RWPE2 (cell line): ENCODE measurements around the gene EMCN.
"Not testable (repeated sequence)": the region's sequence is repeated elsewhere in the genome, so short reads cannot be mapped to it uniquely, and the experiment has no call there.

Experiments used
- ATAC-seq: fragments of 200-7000 bp; cut with Tn5 transposase; 3 replicates; pipeline ENCODE4 v1.9.1; 2021; ENCODE audit warnings: low read depth
- DNase-seq: peaks from one replicate; pipeline ENCODE4 v3.0.0-alpha.2; 2020; ENCODE audit warnings: low spot score
- H3K27ac ChIP-seq: fragments of 450-650 bp; 2 replicates; pipeline ENCODE4 v1.5.1; 2017; ENCODE audit warnings: mild to moderate bottlenecking; ENCODE audit not compliant: poor library complexity, severe bottlenecking
- H3K27me3 ChIP-seq: fragments of 250-450 bp; sonication (Bioruptor Pico); 2 replicates; pipeline ENCODE4 v1.5.1; 2021; ENCODE audit warnings: mild to moderate bottlenecking, moderate library complexity; ENCODE audit not compliant: insufficient read depth, poor library complexity, severe bottlenecking
- H3K36me3 ChIP-seq: fragments of 250-450 bp; sonication (Bioruptor Pico); 2 replicates; pipeline ENCODE4 v1.5.1; 2020; ENCODE audit warnings: low read depth, mild to moderate bottlenecking, moderate library complexity
- H3K4me1 ChIP-seq: fragments of 250-450 bp; sonication (Bioruptor Pico); 2 replicates; pipeline ENCODE4 v1.5.1; 2021; ENCODE audit warnings: mild to moderate bottlenecking, moderate library complexity; ENCODE audit not compliant: insufficient read depth, poor library complexity, severe bottlenecking
- H3K4me3 ChIP-seq: fragments of 250-450 bp; sonication (Bioruptor Pico); 2 replicates; pipeline ENCODE4 v1.5.1; 2021; ENCODE audit warnings: mild to moderate bottlenecking, moderate library complexity; ENCODE audit not compliant: severe bottlenecking
- H3K9me3 ChIP-seq: fragments of 250-450 bp; sonication (Bioruptor Pico); 2 replicates; pipeline ENCODE4 v1.5.1; 2021; ENCODE audit warnings: mild to moderate bottlenecking, moderate library complexity; ENCODE audit not compliant: severe bottlenecking
- TF ChIP-seq, protein P1 (sequence below): fragments of 450-650 bp; IDR thresholded peaks from one replicate; pipeline ENCODE4 v1.5.1; 2017; ENCODE audit warnings: mild to moderate bottlenecking, moderate library complexity; ENCODE audit not compliant: poor library complexity, severe bottlenecking

EMCN gene

DNA sequence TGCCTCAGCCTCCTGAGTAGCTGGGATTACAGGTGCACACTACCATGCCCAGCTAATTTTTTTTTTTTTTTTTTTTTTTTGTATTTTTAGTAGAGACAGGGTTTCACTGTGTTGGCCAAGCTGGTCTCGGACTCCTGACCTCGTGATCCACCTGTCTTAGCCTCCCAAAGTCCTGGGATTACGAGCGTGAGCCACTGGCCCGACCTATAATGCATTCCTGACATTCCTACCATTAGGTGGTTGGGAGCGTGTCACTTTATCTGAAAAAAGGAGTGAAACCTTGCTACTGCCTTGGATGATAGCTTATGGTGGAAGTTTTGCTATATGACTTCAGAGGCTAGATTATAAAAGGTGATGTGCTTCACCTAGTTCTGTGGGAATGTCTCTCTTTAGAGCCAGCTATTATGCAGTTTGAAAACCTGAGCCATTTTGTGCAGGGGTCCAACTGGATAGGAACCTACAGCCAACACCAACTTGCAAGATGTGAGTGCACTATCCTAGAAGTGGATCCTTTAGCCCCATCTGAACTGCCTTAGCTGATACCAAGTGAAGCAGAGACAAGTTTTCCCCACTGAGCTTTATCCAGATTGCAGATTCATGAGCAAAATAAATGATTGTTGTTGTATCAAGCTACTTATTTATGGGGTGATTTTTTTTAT lies 29.8 kb upstream of the EMCN start:
- H3K27ac ChIP-seq: no peak overlapping the region
- no peaks in the 10 kb centered on the region for H3K27me3 ChIP-seq
- ATAC-seq (no peak), DNase-seq (no peak)
- no peaks in the 10 kb centered on the region for H3K36me3 ChIP-seq
- H3K4me3 ChIP-seq: no peak overlapping the region
- no peaks in the 10 kb centered on the region for H3K4me1 ChIP-seq
- H3K9me3 ChIP-seq: no peaks in the 10 kb centered on the region
- TF ChIP-seq, protein P1, sequence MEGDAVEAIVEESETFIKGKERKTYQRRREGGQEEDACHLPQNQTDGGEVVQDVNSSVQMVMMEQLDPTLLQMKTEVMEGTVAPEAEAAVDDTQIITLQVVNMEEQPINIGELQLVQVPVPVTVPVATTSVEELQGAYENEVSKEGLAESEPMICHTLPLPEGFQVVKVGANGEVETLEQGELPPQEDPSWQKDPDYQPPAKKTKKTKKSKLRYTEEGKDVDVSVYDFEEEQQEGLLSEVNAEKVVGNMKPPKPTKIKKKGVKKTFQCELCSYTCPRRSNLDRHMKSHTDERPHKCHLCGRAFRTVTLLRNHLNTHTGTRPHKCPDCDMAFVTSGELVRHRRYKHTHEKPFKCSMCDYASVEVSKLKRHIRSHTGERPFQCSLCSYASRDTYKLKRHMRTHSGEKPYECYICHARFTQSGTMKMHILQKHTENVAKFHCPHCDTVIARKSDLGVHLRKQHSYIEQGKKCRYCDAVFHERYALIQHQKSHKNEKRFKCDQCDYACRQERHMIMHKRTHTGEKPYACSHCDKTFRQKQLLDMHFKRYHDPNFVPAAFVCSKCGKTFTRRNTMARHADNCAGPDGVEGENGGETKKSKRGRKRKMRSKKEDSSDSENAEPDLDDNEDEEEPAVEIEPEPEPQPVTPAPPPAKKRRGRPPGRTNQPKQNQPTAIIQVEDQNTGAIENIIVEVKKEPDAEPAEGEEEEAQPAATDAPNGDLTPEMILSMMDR: no peak

DNA sequence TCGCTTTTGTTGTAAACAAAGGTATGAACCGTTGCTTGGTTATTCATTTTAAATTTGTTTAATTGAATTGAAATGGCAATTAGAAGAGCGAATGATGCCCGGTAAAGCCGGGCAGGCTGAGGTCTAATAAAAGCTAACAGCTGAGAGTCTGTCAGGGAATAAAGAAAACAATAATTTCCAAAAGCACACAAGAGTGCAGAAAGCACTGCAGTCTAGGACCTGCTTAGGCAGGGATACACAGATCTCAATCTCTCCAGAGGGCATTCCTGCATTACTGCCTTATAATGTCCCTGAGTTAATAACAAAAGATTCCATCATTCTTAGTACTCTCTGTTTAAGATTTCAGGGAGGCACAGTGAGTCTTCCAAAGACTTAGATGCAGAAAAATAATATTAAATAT lies 27.6 kb upstream of the EMCN start:
- no peaks in the 10 kb centered on the region for H3K9me3 ChIP-seq
- H3K4me1 ChIP-seq: no peaks in the 10 kb centered on the region
- no peaks in the 10 kb centered on the region for H3K36me3 ChIP-seq
- no peak for ATAC-seq
- no peaks in the 10 kb centered on the region for H3K27me3 ChIP-seq
- TF ChIP-seq, protein P1: no peak
- no peak overlapping the region for H3K27ac ChIP-seq
- H3K4me3 ChIP-seq: no peak overlapping the region
- no peak for DNase-seq

DNA sequence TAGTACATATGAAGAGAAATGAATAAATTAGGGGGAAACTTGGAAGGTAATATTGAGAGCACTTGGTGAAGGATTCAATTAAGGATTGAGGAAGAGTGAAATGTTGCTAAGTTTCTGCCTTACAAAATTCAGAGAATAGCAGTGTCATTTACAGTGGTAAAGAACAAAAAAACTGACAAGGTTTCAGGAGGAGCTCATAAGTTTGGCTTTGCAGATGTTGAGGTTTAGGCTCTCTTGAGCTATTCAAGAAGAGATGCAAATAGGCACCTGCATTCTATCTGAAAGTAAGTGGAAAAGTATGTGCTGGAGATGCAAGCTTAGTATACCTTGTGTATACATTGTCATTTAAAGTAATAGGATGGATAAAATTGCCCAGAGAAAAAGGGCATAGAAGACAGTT lies 22.3 kb upstream of the EMCN start:
- ATAC-seq (no peak), DNase-seq (no peak)
- Histone ChIP-seq H3K4me1 (no peaks in the 10 kb centered on the region), H3K36me3 (no peaks in the 10 kb centered on the region), H3K4me3 (no peak overlapping the region), H3K27me3 (no peaks in the 10 kb centered on the region), H3K27ac (no peak overlapping the region), H3K9me3 (no peaks in the 10 kb centered on the region)
- TF ChIP-seq, protein P1: no peak

DNA sequence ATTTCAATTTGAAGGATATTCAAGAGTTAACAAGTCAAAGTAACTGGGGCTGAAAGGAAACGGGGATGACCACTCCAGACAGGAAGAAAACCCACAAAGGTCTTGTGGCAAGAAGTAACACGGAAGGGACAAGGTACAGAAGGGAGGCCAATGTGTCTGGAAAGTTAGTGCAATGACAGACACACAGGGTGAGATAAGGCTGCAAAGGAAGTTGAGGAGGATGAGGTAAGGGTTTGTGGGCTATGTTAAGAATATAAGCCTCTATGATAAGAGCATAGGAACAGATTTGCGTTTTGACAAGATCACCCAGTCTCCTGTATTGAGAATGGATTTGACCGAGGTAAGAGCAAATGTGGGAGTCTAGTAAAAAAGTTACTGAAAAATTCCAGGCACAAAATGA lies 21.9 kb upstream of the EMCN start:
- DNase-seq (no peak), ATAC-seq (no peak)
- H3K4me3 ChIP-seq: no peak overlapping the region
- no peaks in the 10 kb centered on the region for H3K27me3 ChIP-seq
- TF ChIP-seq, protein P1: no peak
- no peaks in the 10 kb centered on the region for H3K36me3 ChIP-seq
- H3K4me1 ChIP-seq: no peaks in the 10 kb centered on the region
- H3K9me3 ChIP-seq: no peaks in the 10 kb centered on the region
- no peak overlapping the region for H3K27ac ChIP-seq

DNA sequence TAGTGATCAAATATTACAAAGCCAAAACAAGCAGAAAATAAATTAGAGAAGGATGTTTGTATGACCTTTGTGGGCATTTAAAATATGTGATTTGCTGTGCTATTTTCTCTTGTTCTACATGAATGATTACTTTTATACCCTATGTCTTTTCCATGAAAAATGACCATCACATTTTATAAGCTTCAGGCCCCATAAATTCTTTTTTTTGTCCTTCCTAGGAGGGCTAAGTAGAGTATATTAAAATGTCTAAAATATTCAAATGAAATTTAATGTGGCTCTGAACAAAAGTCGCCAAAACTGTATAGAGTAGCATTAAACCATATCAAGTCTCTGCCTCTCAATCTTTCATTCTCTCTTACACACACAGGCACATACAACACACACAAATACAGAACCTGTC lies 15.9 kb upstream of the EMCN start:
- H3K27ac ChIP-seq: no peak overlapping the region
- no peaks in the 10 kb centered on the region for H3K36me3 ChIP-seq
- no peaks in the 10 kb centered on the region for H3K9me3 ChIP-seq
- H3K27me3 ChIP-seq: no peaks in the 10 kb centered on the region
- no peak overlapping the region for H3K4me3 ChIP-seq
- ATAC-seq (no peak), DNase-seq (no peak)
- H3K4me1 ChIP-seq: no peaks in the 10 kb centered on the region
- TF ChIP-seq, protein P1: no peak

DNA sequence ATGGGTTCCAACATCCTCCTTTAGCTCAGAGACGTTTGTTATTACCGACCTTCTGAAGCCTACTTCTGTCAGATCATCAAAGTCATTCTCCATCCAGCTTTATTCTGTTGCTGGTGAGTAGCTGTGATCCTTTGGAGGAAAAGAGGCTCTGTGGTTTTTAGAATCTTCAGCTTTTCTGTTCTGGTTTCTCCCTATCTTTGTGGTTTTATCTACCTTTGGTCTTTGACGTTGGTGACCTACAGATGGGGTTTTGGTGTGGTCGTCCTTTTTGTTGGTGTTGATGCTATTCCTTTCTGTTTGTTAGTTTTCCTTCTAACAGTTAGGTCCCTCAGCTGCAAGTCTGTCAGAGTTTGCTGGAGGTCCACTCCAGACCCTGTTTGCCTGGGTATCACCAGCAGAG lies 12.3 kb upstream of the EMCN start:
- not testable (repeated sequence) for H3K27ac ChIP-seq, DNase-seq, H3K36me3 ChIP-seq, H3K27me3 ChIP-seq, H3K9me3 ChIP-seq, ATAC-seq, H3K4me1 ChIP-seq, H3K4me3 ChIP-seq
